GM19239 (cell line): ENCODE results near the gene ARFGAP2.

Experiments
- DNase-seq: peaks from one replicate; pipeline ENCODE4 v3.0.0; 2011; ENCODE audit warnings: low spot score; ENCODE audit not compliant: insufficient read length
- FAIRE-seq: peaks from 2 replicates; lab custom pipeline; 2011; peaks lifted over from hg19 to GRCh38; lab: Jason Lieb, UNC

Gene ARFGAP2

DNA sequence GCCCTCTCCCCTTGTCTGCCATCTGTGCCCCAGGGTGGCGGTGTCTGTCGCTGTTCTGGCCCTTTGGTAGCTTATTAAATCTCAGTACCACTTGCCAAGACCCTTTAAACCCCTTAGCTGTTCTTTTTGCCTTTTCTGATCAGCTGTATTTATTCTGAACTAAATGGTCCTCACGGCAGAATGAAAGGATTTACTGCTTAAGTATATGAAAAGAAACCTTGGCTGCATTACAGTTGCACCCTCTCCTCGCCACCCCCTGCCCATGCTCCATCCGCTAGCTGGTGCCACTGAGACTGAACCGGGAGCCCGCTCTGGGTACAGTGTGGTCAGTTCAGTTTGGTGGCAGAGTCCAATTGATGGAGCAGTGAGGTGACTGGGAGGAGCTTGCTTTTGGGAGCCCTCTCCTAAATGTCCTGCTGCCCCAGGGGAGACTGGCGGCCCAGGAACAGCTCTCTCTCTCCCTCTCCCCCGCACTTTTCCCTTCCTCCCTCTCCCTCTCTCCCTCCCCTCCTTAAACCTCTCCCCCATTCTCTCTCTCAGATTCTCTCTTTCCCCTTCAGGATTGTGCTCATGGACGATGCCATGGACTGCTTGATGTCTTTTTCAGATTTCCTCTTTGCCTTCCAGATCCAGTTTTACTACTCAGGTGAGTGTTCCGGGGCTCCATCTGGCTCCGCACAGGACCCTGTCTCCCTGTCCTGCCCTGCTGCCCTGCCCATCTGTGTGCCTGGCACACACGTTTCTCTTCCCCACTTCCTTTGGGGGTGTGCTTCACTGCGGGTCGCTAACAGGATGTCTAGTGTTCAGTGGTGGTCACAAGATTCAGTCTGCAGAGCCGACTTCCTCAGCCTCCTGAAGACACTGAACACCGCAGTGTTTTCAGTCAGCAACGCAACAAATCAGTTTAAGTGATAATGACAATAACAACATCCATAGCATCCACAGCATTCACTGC, 21.8 kb downstream of the ARFGAP2 start:
- FAIRE-seq (no peak), DNase-seq (no peak)

DNA sequence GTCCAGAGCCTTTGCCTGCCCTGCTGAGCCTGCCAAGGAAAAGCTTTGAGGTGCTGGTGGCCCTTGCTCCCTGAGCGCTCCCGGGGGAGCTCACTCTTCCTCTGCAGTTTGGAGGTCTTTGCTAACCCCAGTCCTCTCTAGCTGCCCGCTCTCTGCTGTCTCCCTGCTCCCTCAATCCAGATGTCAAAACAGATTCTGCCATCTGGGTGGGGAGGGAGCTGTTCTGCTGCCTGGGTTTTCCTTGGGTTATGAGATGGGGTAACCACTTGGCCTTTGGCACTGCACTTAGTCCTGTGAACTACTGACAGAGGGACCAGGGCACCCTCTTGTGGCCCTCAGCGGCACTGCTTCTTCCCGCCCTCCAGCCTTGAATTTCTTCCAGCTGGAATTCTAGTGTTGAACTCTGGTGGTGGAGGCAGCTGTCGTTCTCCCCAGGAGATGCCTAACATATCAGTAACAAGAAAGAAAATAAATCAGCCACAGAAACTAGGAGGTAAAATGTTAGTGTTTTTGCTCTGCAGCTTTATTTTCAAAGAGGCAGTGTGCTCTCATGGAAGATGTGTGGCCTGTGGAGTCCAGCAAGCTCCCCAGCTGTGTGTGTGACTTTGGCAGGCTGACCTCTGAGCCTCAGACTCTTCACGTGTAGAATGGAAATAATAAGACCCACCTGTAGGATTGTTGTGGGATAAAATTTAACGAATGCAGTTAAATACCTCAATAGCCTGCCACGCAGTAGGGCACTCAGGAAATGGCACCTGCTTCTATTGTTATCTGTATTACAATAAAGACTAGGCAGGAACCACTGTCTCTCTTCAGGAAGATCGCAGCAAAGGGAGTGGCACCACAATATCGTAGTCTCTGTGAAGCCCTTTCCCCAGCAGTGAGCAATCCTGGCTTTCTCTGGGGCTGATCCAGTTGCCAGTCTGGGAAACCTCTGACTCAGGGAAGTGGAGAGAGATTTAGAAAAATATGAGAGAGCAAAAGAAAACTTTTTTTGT, 23.4 kb downstream of the ARFGAP2 start:
- DNase-seq: peak; percentile 72
- FAIRE-seq: peak; percentile 85

DNA sequence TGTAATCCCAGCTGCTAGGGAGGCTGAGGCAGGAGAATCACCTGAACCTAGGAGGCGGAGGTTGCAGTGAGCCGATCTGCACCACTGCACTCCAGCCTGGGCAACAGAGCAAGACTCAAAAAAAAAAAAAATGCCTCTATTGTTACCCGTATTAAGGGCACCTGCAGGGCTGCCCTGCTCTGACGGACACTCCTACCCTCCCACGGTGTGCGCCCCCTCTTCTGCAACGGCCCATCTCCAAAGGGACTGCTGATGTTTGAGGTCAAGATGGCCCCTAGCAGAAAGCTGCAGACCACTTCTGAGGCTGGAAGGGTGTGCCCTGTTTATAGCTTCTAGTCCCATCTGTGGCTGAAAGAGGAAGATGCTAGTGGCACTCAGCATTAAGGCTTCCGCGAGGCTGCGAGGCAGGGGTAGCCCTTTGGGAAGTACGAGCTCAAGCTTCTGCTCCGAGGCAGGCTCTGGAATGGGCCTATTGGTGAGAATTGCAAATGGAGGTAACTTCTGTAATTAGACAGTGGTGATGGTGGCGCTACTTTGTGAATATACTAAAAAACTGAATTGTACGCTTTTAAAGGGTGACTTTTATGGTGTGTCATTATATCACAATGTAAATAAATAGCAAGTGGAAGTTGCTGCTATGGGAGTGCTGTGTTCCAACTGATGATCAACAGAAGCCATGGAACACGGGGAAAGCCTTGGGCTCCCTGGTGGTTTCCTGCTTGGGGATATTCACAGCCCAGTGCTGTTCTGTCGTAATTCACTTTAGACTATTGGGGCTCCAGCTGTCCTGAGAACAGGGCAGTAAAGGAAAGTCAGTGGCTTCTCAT, 24.3 kb downstream of the ARFGAP2 start:
- DNase-seq (no peak), FAIRE-seq (no peak)

DNA sequence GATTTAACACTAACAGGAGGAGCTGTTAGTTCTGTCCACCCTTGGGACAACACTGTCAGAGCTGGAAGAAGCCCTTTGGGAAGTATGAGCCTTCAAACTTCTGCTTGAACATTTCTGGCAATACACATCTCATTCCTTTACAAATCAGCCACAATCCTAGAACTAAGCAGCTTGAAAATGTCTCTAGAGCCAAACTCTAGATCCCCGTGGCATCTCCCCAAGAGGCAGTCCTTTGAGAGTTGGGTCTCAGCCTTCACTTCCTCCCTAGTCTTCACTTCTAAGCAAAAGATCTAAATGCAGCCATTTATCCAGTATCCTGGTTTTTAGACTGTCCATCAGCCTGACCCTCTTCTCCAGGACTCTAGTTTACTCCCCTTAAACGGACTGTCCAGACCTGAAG, 26.9 kb downstream of the ARFGAP2 start:
- FAIRE-seq (no peak), DNase-seq (no peak)

DNA sequence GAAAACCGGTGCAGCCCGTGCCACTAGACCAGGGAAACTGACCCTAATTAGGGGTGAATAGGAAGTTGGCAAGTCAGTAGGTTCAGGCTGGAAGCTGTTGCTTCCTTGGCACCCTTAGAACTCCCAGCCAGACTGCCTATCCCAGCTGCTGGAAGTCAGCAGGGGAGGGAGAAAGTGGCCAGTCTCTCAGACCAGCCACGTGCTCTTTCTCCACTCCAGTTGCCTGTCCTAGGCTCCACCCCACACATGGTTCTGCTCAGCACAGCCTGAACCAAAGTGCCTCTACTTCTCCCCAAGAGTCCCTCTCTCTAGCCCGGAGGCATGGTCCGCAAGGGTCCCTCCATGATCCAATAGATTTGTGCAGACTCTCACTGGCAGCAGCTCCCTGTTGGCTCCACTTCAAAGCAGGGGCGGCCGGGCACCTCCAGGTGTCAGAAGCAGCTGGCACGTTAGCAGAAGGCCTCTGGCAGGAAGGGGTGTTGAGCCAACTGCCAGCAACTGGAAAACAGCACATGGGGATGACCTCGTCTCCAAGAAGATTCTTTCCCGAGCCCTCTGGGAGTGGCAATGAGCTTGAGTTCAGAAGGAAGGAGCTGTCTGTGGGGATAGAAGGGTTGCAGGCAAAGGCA, 27.7 kb downstream of the ARFGAP2 start:
- DNase-seq (no peak), FAIRE-seq (no peak)

DNA sequence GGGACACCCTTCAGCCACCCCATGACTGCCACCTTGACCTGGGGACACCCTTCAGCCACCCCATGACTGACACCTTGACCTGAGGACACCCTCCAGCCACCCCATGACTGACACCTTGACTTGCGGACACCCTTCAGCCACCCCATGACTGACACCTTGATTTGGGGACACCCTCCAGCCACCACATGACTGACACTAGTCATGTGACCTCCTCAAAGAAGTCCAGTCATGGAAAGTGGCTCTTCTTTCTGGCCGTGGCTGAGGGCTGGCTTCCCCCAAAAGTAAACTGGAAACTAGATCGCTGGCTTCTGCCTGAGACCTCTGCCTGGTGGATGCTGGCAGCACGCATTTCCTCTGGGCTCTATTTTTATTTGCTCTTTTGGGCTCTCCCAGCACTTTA, 28.4 kb downstream of the ARFGAP2 start:
- FAIRE-seq (no peak), DNase-seq (no peak)

DNA sequence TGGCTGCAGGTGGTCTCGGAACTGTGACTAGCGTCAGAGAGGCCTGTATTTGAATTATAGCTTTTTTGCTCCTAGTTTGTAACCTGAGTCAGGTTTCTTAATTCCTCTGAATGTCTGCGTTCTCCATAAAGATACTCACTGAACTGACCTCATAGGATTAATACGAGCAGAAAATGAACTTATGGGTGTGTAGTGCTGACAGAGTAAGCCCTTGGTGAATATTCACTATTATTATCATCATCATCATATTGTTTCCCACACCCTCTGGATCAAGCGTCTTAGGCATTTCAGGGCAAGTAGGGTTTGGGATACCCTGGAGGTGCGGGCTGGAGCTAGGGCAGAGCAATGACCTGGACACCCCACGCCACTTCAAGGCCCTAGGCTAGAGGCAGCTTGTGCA, 29.0 kb downstream of the ARFGAP2 start:
- DNase-seq (no peak), FAIRE-seq (no peak)

DNA sequence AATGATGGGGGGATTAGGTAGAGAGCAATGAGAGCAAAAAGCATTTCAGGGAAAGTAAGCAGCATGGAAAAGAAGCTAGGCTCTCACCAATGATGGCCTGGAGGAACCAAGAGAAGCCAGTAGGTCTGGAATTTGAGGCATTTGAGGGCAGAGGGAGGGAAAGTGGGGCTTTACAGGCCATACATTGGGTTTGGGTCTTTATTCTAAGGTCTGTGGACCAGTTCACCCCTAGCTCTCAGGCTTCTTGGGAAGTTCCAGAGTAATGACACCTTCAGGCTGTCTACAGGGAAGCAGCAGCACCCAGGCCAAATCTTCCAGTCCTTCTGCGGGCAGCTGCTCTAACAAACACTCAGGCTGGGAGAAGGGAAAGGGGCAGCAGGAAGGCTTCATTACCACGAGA, 29.4 kb downstream of the ARFGAP2 start:
- FAIRE-seq (no peak), DNase-seq (no peak)

DNA sequence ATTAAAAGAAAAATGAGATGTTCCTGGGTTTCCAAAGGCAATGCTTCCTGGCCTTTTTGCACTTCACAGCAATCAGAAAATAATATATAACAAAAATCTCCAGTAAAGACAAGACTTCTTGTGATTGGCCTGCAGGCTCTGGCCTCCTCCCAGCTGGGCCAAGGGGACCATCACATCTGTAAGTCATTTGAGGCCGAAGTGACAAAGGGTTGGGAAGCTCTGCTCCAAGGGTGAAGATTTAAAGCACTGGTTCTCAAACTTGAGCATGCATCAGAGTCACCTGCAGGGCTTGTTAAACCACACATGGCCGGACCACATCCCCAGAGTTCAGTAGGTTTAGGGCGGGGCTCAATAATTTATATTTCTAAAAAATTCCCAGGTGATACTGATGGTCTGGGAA, 32.1 kb downstream of the ARFGAP2 start:
- DNase-seq: no peak
- no peak for FAIRE-seq

DNA sequence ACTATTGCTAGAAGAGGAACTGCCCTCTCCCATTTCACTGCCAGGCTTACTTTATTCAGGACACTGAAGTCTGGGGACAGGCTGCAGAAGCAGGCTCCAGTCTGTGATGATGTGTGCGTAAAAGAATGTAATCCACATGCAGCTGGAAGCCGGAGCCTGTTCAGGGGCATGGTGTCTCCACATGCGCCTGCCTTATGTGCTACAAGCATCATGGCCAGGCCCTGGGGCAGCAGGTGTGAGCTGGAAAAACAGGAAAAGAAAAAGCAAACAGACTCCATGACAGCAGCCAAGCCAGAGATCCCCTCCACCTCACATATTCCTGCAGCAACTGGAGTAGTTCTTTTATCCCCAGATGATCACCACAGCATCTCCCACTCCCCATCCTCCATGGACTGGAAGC, 33.4 kb downstream of the ARFGAP2 start:
- no peak for DNase-seq
- no peak for FAIRE-seq

DNA sequence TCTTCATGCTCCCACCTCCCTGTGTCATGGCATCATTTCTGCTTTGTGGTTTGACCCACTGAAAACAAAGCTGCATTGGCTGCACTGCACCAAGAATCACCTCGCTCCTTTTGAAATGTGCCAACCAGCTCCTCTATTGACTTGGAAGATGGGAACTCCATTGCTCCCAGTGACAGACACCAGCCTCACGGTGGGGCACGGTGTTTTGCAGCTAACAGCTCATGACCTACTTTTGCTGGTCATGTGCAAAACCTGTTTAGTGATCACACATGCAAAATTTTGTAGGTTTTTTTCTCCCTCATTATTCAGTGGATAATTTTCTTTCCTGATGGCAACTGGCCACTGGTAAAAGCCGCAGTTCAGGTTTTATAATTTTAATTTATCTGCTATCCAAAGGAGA, 36.8 kb downstream of the ARFGAP2 start:
- FAIRE-seq (no peak), DNase-seq (no peak)

DNA sequence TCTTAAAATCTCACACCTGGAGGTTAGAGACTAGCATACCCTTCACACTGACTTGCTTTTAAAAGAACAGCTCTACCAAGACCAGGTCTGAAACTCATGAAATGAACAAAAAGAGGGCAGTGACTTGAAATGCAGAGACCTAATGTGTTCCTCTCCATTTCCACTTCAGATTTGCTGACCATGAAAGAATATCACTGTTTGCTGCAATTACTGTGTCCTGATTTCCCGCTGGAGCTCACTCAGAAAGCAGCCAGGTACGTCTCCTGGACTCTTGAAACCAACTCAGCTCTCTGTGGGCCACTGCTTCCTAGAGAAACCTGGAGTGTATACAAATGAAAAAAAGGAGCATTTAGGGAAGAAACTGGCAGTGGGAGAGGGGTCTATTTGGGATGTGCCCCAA, 39.2 kb downstream of the ARFGAP2 start:
- FAIRE-seq (no peak), DNase-seq (no peak)

DNA sequence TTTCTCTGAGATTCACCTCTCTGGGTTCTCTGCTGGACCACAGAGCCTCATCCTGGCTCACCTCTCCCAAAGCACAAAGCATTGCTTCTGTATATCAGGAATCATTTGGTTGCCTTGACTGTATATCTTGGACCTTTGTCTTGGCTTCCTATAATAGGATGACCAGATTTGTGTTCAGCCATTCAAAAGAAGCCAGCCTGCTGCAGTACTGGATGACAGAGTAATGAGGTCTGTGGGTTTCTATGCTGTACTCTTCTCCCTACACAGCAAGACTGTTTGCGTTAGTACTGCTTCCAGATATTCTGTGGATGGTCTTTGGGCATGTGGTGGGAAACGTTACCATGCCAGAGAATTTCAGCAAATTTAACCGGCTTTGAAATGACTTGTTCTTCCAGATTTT, 39.8 kb downstream of the ARFGAP2 start:
- DNase-seq: no peak
- FAIRE-seq: no peak

DNA sequence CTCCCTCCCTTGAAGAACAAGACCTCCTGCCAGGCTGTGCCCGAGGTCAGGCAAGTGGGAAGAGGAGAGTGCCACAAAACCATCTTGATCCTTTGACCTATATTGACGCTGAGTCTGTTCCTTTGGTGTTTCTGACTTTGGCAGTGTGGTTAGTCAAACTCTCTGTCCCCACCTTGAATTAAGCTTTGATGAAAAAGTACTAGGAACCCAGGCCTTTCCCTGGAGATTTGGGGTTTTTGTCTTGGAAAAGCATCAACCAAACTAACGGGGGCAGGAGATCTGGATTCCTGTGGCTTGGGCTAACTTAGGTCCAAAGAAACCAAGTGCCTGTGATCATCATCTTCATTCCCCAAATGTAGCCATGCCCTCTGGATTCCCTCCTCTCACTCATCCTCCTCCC, 40.4 kb downstream of the ARFGAP2 start:
- DNase-seq (no peak), FAIRE-seq (no peak)

DNA sequence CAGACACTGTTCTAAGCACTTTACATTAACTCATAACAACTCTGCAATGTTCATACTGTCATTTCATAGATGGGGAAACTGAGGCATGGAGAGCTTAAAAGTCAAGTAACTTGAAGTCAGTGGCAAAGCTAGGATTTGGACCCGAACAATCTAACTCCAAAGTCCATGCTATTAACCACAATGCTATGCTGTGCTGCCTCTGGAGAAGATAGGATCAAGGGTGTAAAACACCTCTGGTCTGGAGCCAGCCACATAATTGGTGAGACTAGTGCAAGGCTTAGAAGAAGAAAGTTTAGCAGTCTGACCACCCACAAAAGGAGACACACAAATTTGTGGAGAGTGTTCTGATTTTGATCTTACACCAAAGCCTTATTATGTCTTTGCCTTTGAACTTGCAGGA, 43.7 kb downstream of the ARFGAP2 start:
- no peak for FAIRE-seq

DNA sequence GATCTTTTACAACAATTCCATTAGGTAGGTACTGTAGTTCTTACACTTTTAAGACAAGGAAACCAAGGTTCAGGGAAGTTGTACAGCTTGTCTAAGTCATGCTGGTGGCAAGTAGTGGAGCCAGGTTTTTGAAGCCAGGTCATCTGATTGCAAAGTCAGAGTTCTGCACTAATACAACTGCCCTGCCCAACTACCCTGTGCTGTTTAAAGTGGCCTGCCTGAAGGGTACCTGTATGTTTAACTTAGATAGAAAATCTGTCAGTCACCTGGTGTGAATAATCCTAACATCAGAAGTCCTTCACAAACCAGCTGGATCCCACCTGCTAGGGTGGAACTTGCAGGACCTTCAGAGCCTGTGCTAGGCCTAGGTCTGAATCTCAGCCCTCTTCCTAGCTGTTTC, 44.2 kb downstream of the ARFGAP2 start:
- FAIRE-seq: no peak
- no peak for DNase-seq

More for the DNA sequence above, 43.7 kb downstream of the ARFGAP2 start:
- no peak for DNase-seq

DNA sequence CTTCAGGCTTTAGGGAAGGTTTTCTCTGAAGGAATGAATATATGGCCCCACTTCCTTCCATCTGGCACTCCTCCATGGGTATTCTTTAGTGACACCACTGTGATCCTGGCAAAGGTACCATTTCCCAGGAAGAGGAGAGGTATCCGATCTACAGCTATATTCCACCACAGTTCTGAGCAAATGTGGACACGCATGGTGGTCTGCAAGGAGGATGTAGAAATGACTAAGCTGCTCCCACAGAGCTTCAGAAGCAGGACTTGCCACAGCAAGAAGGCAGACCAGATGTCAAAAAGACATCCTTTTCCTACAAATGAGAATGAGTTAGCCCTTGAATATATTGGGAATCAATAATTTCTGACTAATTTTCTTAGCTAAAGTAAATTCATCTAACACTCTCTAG, 45.5 kb downstream of the ARFGAP2 start:
- FAIRE-seq (no peak), DNase-seq (no peak)

DNA sequence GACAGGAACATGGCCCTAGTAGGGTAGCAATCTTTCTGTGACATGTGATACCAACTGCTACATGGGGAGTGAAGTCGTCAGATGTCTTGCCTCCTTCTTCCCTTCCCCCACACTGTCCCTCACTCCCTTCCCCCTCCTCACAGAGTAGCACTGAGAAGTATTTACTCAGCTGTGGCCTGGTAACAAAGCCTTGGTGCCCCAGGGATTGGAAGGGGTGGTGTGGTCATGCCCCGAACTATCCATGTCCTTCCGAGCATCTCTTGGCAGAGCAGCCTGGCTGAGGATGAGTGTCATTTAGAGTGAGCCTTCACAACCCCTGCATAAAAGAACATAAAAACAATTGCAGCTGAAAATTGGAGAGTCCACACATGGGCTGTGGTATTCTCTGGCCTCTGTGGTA, 46.1 kb downstream of the ARFGAP2 start:
- FAIRE-seq (no peak), DNase-seq (no peak)

DNA sequence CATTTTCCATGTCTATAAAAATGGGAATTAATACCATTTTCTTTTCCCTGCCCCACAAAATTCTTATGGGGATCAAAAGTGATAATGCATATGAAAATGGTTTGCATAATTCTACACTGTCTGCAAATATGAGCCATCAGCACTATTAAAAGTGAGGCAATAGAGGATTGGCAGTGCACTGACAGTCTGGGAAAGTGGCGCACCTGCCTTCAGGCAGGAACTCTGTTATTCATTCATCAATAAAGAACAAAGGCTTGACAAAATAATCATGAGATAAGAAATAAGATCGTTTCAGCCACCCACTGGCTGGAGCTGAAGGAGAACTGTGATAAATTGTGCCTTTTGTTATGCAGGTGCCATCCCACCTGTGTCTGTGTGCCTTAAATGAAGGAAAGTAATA, 49.5 kb downstream of the ARFGAP2 start:
- FAIRE-seq: no peak
- DNase-seq: no peak

DNA sequence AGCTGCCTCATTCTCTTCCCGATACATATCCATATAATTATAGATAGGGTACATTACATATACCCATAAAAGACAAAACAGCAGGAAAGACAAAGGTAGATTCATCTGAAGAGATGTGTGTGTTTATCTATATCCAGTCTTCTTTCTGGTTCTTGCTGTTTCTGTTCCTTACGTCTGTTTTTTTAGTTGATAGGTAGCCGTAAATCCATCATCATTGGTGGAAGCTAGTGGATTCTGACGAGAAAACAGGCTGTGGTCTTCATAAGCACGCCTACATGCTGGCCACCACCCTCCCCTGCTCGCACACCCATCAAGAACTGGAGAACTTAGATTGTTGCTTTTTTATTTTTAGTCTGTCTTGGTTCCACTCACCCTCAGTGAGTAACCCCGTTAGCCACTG, 51.6 kb downstream of the ARFGAP2 start:
- FAIRE-seq (no peak), DNase-seq (no peak)
